Gastrocnemius medialis (tissue), 4 donors: ENCODE measurements around the gene HOMEZ. TPM values are rescaled to one million over a fixed set of nuclear protein-coding genes. Genes with fewer than 3 reads are reported as not detected.
"Not testable (repeated sequence)": the region's sequence is repeated elsewhere in the genome, so short reads cannot be mapped to it uniquely, and the experiment has no call there.

Experiments used
- ATAC-seq, 2 donors: fragments of 150-250 bp; one replicate each; pipeline ENCODE4 v1.9.1; 2016
- DNase-seq, 2 donors: peaks; one replicate each; pipeline ENCODE4 v3.0.0-alpha.2; 2019
- H3K27ac ChIP-seq, 4 donors: fragments of 200-600 bp; sonication (generic); 1 replicate in 1 of 4; 2 replicates in 3 of 4; pipeline ENCODE4 v1.5.1; 2016 to 2018; ENCODE audit warnings: mild to moderate bottlenecking in 2 of 4, moderate library complexity in 1 of 4
- H3K27me3 ChIP-seq, 3 donors: fragments of 200-600 bp; sonication (generic) in 2 of 3; 1 replicate in 1 of 3; 2 replicates in 2 of 3; pipeline versions ENCODE4 v1.5.1 to v1.6.0; 2016 to 2019; ENCODE audit warnings: mild to moderate bottlenecking in 1 of 3, moderate library complexity in 1 of 3
- H3K36me3 ChIP-seq, 2 donors: fragments of 200-600 bp; sonication (generic) in 1 of 2; one replicate each; pipeline ENCODE4 v1.5.1; 2017 to 2018
- H3K4me1 ChIP-seq, 2 donors: fragments of 200-600 bp; sonication (generic) in 1 of 2; one replicate each; pipeline ENCODE4 v1.5.1; 2016 to 2017; ENCODE audit warnings: mild to moderate bottlenecking in 2 of 2
- H3K4me3 ChIP-seq, 4 donors: fragments of 200-600 bp; sonication (generic) in 3 of 4; 1 replicate in 1 of 4; 2 replicates in 3 of 4; pipeline ENCODE4 v1.5.1; 2016 to 2019; ENCODE audit warnings: mild to moderate bottlenecking in 2 of 4
- H3K9me3 ChIP-seq, 3 donors: fragments of 200-600 bp; sonication (generic) in 2 of 3; 1 replicate in 1 of 3; 2 replicates in 2 of 3; pipeline ENCODE4 v1.5.1; 2016 to 2019
- POLR2A ChIP-seq, 2 donors: fragments of 450-650 bp; IDR thresholded peaks; one replicate each; pipeline ENCODE4 v1.6.1; 2017; ENCODE audit warnings: antibody characterized with exemption in 2 of 2, mild to moderate bottlenecking in 2 of 2, moderate library complexity in 2 of 2
- in situ Hi-C, 4 donors: fragments of 200-750 bp; cut with MboI; loops; one replicate each; pipeline versions ENCODE4 v1.15.0 to v1.8.0; 2017; ENCODE audit warnings: low sequenced_read_pairs in 4 of 4
- intact Hi-C: fragments of 100-400 bp; cut with DNase I; formaldehyde crosslinking; loops from one replicate; pipeline ENCODE4 v1.15.1; 2023; ENCODE audit warnings: low total_unique reads
- total RNA-seq, 4 donors: library from RNA; depleted of rRNA; stranded (reverse); fragments of >200 nt; gene quantifications; one replicate each; pipeline versions ENCODE4 v1.1.0 to v1.2.3, GENCODE V29; 2016
- TF ChIP-seq, protein P1 (sequence below), 5 experiments: fragments of 450-650 bp in 3 of 5; fragments of 200-600 bp in 2 of 5; sonication (generic) in 2 of 5; IDR thresholded peaks in 4 of 5; conservative IDR thresholded peaks in 1 of 5; 1 replicate in 4 of 5; 2 replicates in 1 of 5; pipeline ENCODE4 v1.5.1; 2016 to 2019; ENCODE audit warnings: antibody characterized with exemption in 5 of 5, mild to moderate bottlenecking in 3 of 5, moderate library complexity in 3 of 5

Gene HOMEZ
- total RNA-seq, 4 donors from 2014 or later: 7.8 to 10.0 (median 8.4) TPM

GRCh38 chr14:23326491-23327332, 40.8 kb upstream of the HOMEZ start:
- ATAC-seq (no peak), DNase-seq (no peak)
- no peak overlapping the region for H3K4me3 ChIP-seq
- in situ Hi-C loops: loop anchor here (5.0 to 25.0 kb wide), 7 partner anchors 56 to 238 kb away; partner anchors contain the start of genes AP1G2 (in 2 of the 4), NGDN (in 2 of the 4), THTPA (in 2 of the 4) and ZFHX2 (in 2 of the 4)
- H3K27me3 ChIP-seq: no peaks in the 10 kb centered on the region
- no peaks in the 10 kb centered on the region for H3K9me3 ChIP-seq
- intact Hi-C loops: loop anchor here (5.0 to 10.0 kb wide), 2 partner anchors 59 to 562 kb away; partner anchors contain the start of gene OXA1L
- TF ChIP-seq, protein P1, sequence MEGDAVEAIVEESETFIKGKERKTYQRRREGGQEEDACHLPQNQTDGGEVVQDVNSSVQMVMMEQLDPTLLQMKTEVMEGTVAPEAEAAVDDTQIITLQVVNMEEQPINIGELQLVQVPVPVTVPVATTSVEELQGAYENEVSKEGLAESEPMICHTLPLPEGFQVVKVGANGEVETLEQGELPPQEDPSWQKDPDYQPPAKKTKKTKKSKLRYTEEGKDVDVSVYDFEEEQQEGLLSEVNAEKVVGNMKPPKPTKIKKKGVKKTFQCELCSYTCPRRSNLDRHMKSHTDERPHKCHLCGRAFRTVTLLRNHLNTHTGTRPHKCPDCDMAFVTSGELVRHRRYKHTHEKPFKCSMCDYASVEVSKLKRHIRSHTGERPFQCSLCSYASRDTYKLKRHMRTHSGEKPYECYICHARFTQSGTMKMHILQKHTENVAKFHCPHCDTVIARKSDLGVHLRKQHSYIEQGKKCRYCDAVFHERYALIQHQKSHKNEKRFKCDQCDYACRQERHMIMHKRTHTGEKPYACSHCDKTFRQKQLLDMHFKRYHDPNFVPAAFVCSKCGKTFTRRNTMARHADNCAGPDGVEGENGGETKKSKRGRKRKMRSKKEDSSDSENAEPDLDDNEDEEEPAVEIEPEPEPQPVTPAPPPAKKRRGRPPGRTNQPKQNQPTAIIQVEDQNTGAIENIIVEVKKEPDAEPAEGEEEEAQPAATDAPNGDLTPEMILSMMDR (IDR thresholded peaks at IDR 0.05 in 4 of 5, conservative IDR thresholded peaks at IDR 0.05 in 1 of 5): no peak
- no peak for TF ChIP-seq POLR2A (IDR thresholded peaks at IDR 0.05)
- peak overlapping the region in 1 of 4 donors; percentile 19 for H3K27ac ChIP-seq
- peaks cover 0 to 34% of the 10 kb centered on the region in 2 donors for H3K36me3 ChIP-seq
- H3K4me1 ChIP-seq: peaks cover 13 to 18% of the 10 kb centered on the region in 2 donors

GRCh38 chr14:23325746-23326145, 39.8 kb upstream of the HOMEZ start:
- not testable (repeated sequence) for H3K27me3 ChIP-seq, H3K4me3 ChIP-seq, H3K9me3 ChIP-seq, ATAC-seq, H3K27ac ChIP-seq, DNase-seq
- in situ Hi-C loops (loop anchor here (5.0 to 25.0 kb wide), 7 partner anchors 57 to 239 kb away; partner anchors contain the start of genes AP1G2 (in 2 of the 4), NGDN (in 2 of the 4), THTPA (in 2 of the 4) and ZFHX2 (in 2 of the 4)), intact Hi-C loops (loop anchor here (5.0 to 10.0 kb wide), 2 partner anchors 58 to 561 kb away; partner anchors contain the start of gene OXA1L)
- Histone ChIP-seq H3K4me1 (peaks cover 13 to 18% of the 10 kb centered on the region in 2 donors), H3K36me3 (peaks cover 0 to 34% of the 10 kb centered on the region in 2 donors)

- Histone ChIP-seq H3K4me3 (no peak overlapping the region), H3K27ac (no peak overlapping the region), H3K9me3 (no peaks in the 10 kb centered on the region), H3K36me3 (peaks cover 0 to 34% of the 10 kb centered on the region in 2 donors), H3K4me1 (peaks cover 13 to 25% of the 10 kb centered on the region in 2 donors), H3K27me3 (no peaks in the 10 kb centered on the region)
- intact Hi-C loops (loop anchor here (5.0 to 10.0 kb wide), 3 partner anchors 58 to 560 kb away; partner anchors contain the start of genes OXA1L and THTPA), in situ Hi-C loops (loop anchor here (5.0 to 25.0 kb wide), 10 partner anchors 57 to 1112 kb away; partner anchors contain the start of genes AP1G2 (in 2 of the 4), NGDN (in 2 of the 4), THTPA (in 2 of the 4) and ZFHX2 (in 2 of the 4))
- ATAC-seq (no peak), DNase-seq (no peak)
- TF ChIP-seq, protein P1 (IDR thresholded peaks at IDR 0.05 in 4 of 5, conservative IDR thresholded peaks at IDR 0.05 in 1 of 5): no peak
Measured at GRCh38 chr14:23324993-23325392, 39.1 kb upstream of the HOMEZ start.

DNA sequence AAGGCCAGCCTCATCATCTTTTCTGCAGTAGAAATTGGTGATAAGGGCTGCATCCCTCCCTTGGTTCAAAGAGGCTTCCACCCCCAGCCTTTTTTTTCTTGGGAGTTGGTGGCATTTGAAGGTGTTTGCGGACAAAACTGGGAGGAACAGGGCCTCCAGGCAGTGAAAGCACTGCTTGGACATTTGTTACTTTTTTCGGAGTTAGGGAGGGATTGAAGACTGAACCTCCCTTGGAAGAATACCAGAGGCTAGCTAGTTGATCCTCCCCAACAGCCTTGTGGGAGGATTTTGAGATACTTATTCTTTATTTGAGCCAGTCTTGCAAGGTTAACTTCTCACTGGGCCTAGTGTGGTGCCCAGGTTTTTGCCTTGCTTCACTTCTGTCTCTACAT, 38.5 kb upstream of the HOMEZ start:
- intact Hi-C loops (loop anchor here (5.0 to 10.0 kb wide), 2 partner anchors 233 to 560 kb away; partner anchors contain the start of genes OXA1L and THTPA), in situ Hi-C loops (loop anchor here in 3 of 4 donors (10.0 to 25.0 kb wide), 7 partner anchors 140 to 1113 kb away; partner anchors contain the start of genes NGDN (in 2 of the 3), ABHD4 (in 1 of the 3), AP1G2 (in 1 of the 3) and CBLN3 (in 1 of the 3))
- ATAC-seq (no peak), DNase-seq (no peak)
- TF ChIP-seq POLR2A (IDR thresholded peaks at IDR 0.05): no peak
- Histone ChIP-seq H3K27me3 (no peaks in the 10 kb centered on the region), H3K4me1 (peaks cover 13 to 25% of the 10 kb centered on the region in 2 donors), H3K9me3 (no peaks in the 10 kb centered on the region), H3K36me3 (peaks cover 0 to 34% of the 10 kb centered on the region in 2 donors), H3K4me3 (no peak overlapping the region), H3K27ac (no peak overlapping the region)

GRCh38 chr14:23323838-23324454, 38.0 kb upstream of the HOMEZ start:
- H3K4me3 ChIP-seq: no peak overlapping the region
- H3K36me3 ChIP-seq: peaks cover 0 to 34% of the 10 kb centered on the region in 2 donors
- TF ChIP-seq, protein P1 (IDR thresholded peaks at IDR 0.05 in 4 of 5, conservative IDR thresholded peaks at IDR 0.05 in 1 of 5): no peak
- no peak for TF ChIP-seq POLR2A (IDR thresholded peaks at IDR 0.05)
- no peaks in the 10 kb centered on the region for H3K27me3 ChIP-seq
- no peaks in the 10 kb centered on the region for H3K9me3 ChIP-seq
- in situ Hi-C loops (loop anchor here in 3 of 4 donors (10.0 to 25.0 kb wide), 7 partner anchors 141 to 1113 kb away; partner anchors contain the start of genes NGDN (in 2 of the 3), ABHD4 (in 1 of the 3), AP1G2 (in 1 of the 3) and CBLN3 (in 1 of the 3)), intact Hi-C loops (loop anchor here (5.0 to 10.0 kb wide), 2 partner anchors 233 to 559 kb away; partner anchors contain the start of genes OXA1L and THTPA)
- ATAC-seq: no peak
- H3K27ac ChIP-seq: no peak overlapping the region
- no peak for DNase-seq
- H3K4me1 ChIP-seq: peaks cover 13 to 25% of the 10 kb centered on the region in 2 donors
